NB4 (cell line): ENCODE data around the gene COL9A3.

Experiments
- DNase-seq: peaks from one replicate; pipeline ENCODE4 v3.0.0; 2010; ENCODE audit warnings: low read depth
- H3K4me3 ChIP-seq: one replicate; pipeline ENCODE4 v1.5.1; 2011; ENCODE audit warnings: mild to moderate bottlenecking, low read depth, low read length, moderate library complexity
- MYC ChIP-seq: IDR thresholded peaks from 2 replicates; pipeline ENCODE4 v1.6.1; 2011; ENCODE audit warnings: low read depth, low read length
- POLR2A ChIP-seq: IDR thresholded peaks from 2 replicates; pipeline ENCODE4 v1.6.1; 2011; ENCODE audit warnings: mild to moderate bottlenecking; ENCODE audit not compliant: insufficient read length; ENCODE audit errors: extremely low read depth
- TF ChIP-seq, protein P1 (sequence below): IDR thresholded peaks from 2 replicates; pipeline ENCODE4 v1.6.1; 2011; ENCODE audit warnings: low read depth, low read length
- TF ChIP-seq, protein P2 (sequence below): IDR thresholded peaks from one replicate; pipeline ENCODE4 v1.5.1; 2012; ENCODE audit warnings: low read depth, low read length

Gene COL9A3

DNA sequence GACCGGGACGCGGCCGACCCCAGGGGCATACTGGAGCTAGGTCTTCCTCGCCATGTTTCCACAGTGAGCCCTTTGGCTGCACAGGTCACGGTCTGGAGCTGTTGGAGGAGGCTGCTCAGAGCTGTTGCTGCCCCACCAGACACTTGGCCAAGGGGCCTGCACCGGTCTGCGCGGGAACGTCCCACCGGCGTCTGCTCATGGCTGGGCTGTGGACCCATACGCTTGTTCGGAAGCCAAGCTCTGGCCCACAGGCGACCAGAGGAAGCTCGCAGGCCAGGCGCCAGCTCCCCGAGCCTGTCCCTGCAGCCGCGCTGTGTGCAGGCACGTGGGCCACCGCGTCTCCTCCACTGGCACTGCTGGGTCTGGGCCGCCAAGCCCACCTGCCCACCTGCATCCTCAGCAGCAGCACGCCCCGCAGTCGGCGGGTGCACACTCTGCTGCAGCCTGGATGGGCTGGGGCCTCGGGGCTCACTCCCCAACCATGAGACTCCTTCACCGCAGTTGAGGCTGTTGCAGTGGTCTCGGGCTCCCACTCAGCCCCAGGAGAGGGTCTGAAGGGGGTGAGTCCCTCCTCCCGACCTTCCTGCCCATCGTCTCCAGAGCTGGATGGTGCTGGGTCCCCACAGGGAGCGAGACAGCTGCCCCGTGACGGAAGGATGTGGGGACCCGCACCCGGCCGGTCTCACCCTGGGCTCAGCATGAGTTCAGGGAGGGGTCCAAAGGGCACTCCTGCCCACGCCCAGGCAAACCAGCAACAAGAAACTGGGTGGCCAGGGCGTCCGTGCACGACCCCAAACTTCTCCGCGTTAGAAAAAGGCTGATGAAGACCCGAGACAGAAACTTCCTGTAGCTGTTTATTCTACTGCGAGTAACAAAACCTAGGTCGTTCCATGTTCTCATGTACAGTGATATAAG lies 60.3 kb downstream of the COL9A3 start:
- H3K4me3 ChIP-seq, result no peak overlapping the region
- no peak for DNase-seq
- TF ChIP-seq MYC (no peak), POLR2A (no peak)
- TF ChIP-seq, protein P1, sequence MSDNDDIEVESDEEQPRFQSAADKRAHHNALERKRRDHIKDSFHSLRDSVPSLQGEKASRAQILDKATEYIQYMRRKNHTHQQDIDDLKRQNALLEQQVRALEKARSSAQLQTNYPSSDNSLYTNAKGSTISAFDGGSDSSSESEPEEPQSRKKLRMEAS, result no peak
- TF ChIP-seq, protein P2, sequence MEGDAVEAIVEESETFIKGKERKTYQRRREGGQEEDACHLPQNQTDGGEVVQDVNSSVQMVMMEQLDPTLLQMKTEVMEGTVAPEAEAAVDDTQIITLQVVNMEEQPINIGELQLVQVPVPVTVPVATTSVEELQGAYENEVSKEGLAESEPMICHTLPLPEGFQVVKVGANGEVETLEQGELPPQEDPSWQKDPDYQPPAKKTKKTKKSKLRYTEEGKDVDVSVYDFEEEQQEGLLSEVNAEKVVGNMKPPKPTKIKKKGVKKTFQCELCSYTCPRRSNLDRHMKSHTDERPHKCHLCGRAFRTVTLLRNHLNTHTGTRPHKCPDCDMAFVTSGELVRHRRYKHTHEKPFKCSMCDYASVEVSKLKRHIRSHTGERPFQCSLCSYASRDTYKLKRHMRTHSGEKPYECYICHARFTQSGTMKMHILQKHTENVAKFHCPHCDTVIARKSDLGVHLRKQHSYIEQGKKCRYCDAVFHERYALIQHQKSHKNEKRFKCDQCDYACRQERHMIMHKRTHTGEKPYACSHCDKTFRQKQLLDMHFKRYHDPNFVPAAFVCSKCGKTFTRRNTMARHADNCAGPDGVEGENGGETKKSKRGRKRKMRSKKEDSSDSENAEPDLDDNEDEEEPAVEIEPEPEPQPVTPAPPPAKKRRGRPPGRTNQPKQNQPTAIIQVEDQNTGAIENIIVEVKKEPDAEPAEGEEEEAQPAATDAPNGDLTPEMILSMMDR, result no peak

DNA sequence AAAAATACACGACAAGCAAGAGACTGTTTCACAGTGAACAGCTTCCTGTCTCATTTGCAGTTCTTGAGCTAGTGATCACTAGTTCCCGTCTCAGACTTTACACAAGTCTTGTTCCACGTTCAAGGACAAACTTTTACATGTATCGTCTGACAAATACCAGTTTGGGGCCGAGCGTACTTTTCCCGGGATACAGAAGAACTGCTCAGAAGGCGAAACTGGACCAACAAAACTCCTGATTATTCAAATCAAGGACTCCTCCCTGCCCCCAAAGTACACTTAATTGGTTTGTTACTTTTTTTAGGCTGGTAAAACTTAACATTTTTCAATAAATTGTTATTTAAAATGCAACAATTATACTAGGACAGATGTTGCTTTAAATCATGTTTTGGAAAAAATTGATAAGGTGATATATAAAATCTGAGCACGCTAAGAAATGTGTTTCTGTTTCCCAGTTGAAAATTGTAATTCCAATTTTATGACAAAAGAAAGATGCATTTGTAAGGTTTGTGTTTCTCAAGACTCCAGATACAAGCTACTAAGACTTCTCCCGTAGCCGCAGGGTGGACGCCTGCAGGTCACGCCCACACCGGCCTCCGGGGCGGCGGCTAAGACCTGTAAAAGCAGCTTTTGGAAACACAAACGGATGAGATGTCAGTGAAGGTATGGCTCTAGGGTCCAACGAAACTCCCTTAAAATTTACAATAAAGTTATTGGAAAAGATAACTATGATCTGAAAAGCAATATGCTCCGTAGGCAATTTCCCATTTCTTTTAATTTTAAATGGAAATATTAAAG lies 61.6 kb downstream of the COL9A3 start:
- no peak for DNase-seq
- H3K4me3 ChIP-seq, result no peak overlapping the region
- TF ChIP-seq, protein P1, result no peak
- TF ChIP-seq, protein P2, result no peak
- TF ChIP-seq POLR2A (no peak), MYC (no peak)

DNA sequence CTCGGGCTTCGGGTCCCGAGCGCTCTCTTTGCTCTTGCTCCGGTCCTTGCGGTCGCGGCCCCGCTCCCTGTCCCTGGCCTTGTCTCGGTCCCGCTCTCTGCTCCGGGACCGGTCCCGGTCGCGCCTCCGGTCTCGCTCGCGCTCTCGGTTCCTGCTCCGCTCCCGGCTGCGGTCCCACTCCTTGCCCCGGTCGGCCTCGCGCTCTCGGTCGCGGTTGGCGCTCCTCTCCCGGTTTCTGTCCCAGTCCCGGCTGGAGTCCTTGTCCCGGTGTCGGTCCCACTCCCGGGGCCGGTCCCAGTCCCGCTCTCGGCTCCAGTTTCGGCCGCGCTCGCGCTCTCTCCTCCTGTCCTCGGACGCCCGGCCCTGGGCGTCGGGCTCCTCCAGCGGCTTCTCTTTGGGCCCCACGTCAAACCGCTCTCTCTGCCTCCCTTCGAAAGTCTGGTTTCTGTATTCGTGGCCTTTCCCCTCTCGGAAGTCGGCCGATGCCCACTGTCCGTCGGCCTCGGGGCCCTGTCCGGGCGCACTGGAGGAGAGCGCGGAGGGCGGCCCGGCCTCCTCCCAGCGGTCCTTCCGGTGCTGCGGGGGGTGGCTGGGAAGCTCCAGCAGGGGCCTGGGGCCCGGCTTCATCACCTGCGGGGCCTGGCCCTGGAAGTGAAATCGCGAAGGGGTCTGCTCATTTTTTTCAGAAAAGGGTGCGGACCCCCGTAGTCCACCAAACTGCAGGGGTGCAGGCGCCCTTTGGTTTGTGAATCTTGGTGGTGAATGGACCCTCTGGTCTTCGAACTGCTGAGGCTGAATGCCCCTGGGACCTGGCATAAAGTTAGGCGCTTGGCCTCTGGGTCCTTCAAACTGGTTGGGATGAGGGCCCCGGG lies 62.7 kb downstream of the COL9A3 start:
- no peak for DNase-seq
- no peak overlapping the region for H3K4me3 ChIP-seq
- TF ChIP-seq, protein P2, result no peak
- TF ChIP-seq POLR2A (no peak), MYC (no peak)
- TF ChIP-seq, protein P1, result no peak

DNA sequence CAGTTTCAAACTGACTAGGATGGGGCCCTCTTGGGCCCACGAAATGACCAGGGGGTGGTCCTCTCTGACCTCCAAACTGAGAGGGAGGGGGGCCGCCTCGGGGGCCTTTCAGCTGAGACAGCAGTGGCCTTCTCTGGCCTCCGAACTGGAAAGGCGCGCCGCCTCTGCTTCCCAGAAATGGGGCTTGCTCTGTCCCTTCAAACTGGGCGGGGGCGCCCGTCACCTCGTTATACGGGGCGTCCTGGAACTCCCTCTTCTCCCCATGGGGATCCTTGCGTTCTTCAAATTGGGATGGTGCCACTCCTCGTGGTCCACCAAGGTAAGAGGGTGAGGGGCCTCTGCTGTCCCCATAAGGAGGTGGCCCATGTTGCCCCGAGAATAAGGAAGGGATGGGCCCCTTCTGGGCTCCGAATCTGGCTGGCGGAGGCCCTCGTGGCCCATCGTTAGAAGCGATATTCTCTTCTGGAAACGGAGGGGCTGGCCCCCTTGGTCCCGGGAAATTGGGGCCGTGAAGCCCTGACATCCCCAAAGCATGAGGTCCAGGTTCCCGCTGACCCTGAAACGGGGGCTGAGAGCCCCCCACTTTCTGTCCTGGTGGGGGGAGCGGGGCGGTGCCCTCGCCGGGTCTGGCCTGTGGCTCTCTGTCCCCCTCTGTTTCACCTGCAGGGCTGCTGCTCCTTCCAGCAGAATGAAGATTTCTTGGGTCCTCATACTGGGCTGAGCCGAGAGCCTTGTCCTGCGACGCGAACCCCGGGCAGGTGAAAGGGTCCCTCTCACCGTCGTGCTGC lies 63.5 kb downstream of the COL9A3 start:
- no peak for DNase-seq
- TF ChIP-seq MYC (no peak), POLR2A (no peak)
- TF ChIP-seq, protein P2, result no peak
- TF ChIP-seq, protein P1, result no peak
- no peak overlapping the region for H3K4me3 ChIP-seq
